H9 (cell line): ENCODE measurements around the gene FAM76B. TPM values are rescaled to one million over a fixed set of nuclear protein-coding genes. Genes with fewer than 3 reads are reported as not detected.

ENCODE experiments used
- DNase-seq: peaks from one replicate; pipeline ENCODE4 v3.0.0-alpha.2; 2017
- H2AFZ ChIP-seq: one replicate; pipeline ENCODE4 v1.6.1; 2013; ENCODE audit warnings: mild to moderate bottlenecking, low read length, control low read depth, moderate library complexity
- H2AK5ac ChIP-seq: 2 replicates; pipeline ENCODE4 v1.6.1; 2013; ENCODE audit warnings: low read length, control low read depth, mixed read lengths; ENCODE audit not compliant: insufficient read length
- H2BK120ac ChIP-seq: one replicate; pipeline ENCODE4 v1.6.1; 2013; ENCODE audit warnings: low read depth, mild to moderate bottlenecking, low read length, control low read depth, inconsistent platforms; ENCODE audit not compliant: poor library complexity, severe bottlenecking
- H2BK12ac ChIP-seq: 2 replicates; pipeline ENCODE4 v1.6.1; 2013; ENCODE audit warnings: low read length, control low read depth, mixed read lengths, low read depth; ENCODE audit not compliant: insufficient read length
- H2BK15ac ChIP-seq: 2 replicates; pipeline ENCODE4 v1.6.1; 2013; ENCODE audit warnings: low read depth, low read length, control low read depth
- H2BK20ac ChIP-seq: one replicate; pipeline ENCODE4 v1.6.1; 2013; ENCODE audit warnings: low read depth, mild to moderate bottlenecking, low read length, control low read depth, inconsistent platforms; ENCODE audit not compliant: poor library complexity, severe bottlenecking
- H2BK5ac ChIP-seq: 2 replicates; pipeline ENCODE4 v1.6.1; 2013; ENCODE audit warnings: low read length, control low read depth, mixed read lengths; ENCODE audit not compliant: insufficient read length
- H3K14ac ChIP-seq: 2 replicates; pipeline ENCODE4 v1.6.1; 2013; ENCODE audit warnings: low read length, control low read depth; ENCODE audit not compliant: insufficient read depth
- H3K18ac ChIP-seq: 2 replicates; pipeline ENCODE4 v1.6.1; 2013; ENCODE audit warnings: low read depth, mild to moderate bottlenecking, mixed read lengths, low read length, control low read depth; ENCODE audit not compliant: insufficient read length
- H3K23ac ChIP-seq: 2 replicates; pipeline ENCODE4 v1.6.1; 2013; ENCODE audit warnings: low read length, control low read depth, mixed read lengths, low read depth; ENCODE audit not compliant: insufficient read length
- H3K23me2 ChIP-seq: 2 replicates; pipeline ENCODE4 v1.6.1; 2013; ENCODE audit warnings: low read depth, mild to moderate bottlenecking, mixed read lengths, low read length, control low read depth; ENCODE audit not compliant: insufficient read length, poor library complexity, severe bottlenecking
- H3K27ac ChIP-seq: 2 replicates; pipeline ENCODE4 v1.5.1; 2013; ENCODE audit warnings: low read length, control low read depth, mixed read lengths, low read depth; ENCODE audit not compliant: insufficient read length
- H3K27me3 ChIP-seq: 2 replicates; pipeline ENCODE4 v1.6.1; 2013; ENCODE audit warnings: low read length, control low read depth, inconsistent platforms; ENCODE audit not compliant: insufficient read depth
- H3K4ac ChIP-seq: 2 replicates; pipeline ENCODE4 v1.6.1; 2013; ENCODE audit warnings: low read depth, mild to moderate bottlenecking, control low read depth, inconsistent platforms, low read length, moderate library complexity
- H3K4me1 ChIP-seq: 2 replicates; pipeline ENCODE4 v1.6.1; 2013; ENCODE audit warnings: low read length, control low read depth, inconsistent platforms; ENCODE audit not compliant: insufficient read depth
- H3K4me2 ChIP-seq: 2 replicates; pipeline ENCODE4 v1.6.1; 2013; ENCODE audit warnings: low read length, control low read depth, mixed read lengths; ENCODE audit not compliant: insufficient read length, insufficient read depth
- H3K56ac ChIP-seq: 2 replicates; pipeline ENCODE4 v1.6.1; 2013; ENCODE audit warnings: low read depth, mild to moderate bottlenecking, mixed read lengths, low read length, control low read depth; ENCODE audit not compliant: insufficient read length
- H3K79me1 ChIP-seq: 2 replicates; pipeline ENCODE4 v1.6.1; 2013; ENCODE audit warnings: low read depth, mild to moderate bottlenecking, moderate library complexity, low read length, control low read depth, inconsistent platforms; ENCODE audit not compliant: insufficient read depth, poor library complexity, severe bottlenecking
- H3K79me2 ChIP-seq: 2 replicates; pipeline ENCODE4 v1.6.1; 2013; ENCODE audit warnings: low read length, control low read depth, inconsistent platforms; ENCODE audit not compliant: insufficient read depth
- H3K9ac ChIP-seq: 2 replicates; pipeline ENCODE4 v1.6.1; 2013; ENCODE audit warnings: low read length, control low read depth, mixed read lengths; ENCODE audit not compliant: insufficient read length; ENCODE audit errors: extremely low read depth
- H3K9me3 ChIP-seq: one replicate; pipeline ENCODE4 v1.6.1; 2013; ENCODE audit warnings: low read depth, low read length, inconsistent platforms; ENCODE audit not compliant: control insufficient read depth
- H3T11ph ChIP-seq: one replicate; pipeline ENCODE4 v1.6.1; 2013; ENCODE audit warnings: mild to moderate bottlenecking, low read length, control low read depth, inconsistent platforms
- H4K20me1 ChIP-seq: one replicate; pipeline ENCODE4 v1.6.1; 2013; ENCODE audit not compliant: control insufficient read depth, insufficient read length, insufficient read depth
- H4K5ac ChIP-seq: 2 replicates; pipeline ENCODE4 v1.6.1; 2013; ENCODE audit warnings: low read depth, mild to moderate bottlenecking, mixed read lengths, low read length, control low read depth; ENCODE audit not compliant: insufficient read length
- H4K8ac ChIP-seq: replicated peaks from 2 replicates; pipeline ENCODE4 v1.6.1; 2013; ENCODE audit warnings: low read length, control low read depth, mixed read lengths, low read depth; ENCODE audit not compliant: insufficient read length
- H4K91ac ChIP-seq: 2 replicates; pipeline ENCODE4 v1.6.1; 2013; ENCODE audit warnings: low read depth, mild to moderate bottlenecking, moderate library complexity, mixed read lengths, low read length, control low read depth; ENCODE audit not compliant: insufficient read length
- H3K27ac Mint-ChIP-seq, 3 experiments: 2 replicates in 2 of 3; 3 replicates in 1 of 3; pipeline ENCODE4 v1.8.0; 2020 to 2021; ENCODE audit warnings: mixed read lengths in 3 of 3, mild to moderate bottlenecking in 1 of 3, moderate library complexity in 1 of 3
- H3K27me3 Mint-ChIP-seq: 2 replicates; pipeline ENCODE4 v1.8.0; 2021; ENCODE audit warnings: low read depth, mild to moderate bottlenecking, moderate library complexity, mixed read lengths
- H3K36me3 Mint-ChIP-seq, 3 experiments: 2 replicates in 2 of 3; 3 replicates in 1 of 3; pipeline ENCODE4 v1.8.0; 2020 to 2021; ENCODE audit warnings: low read depth in 3 of 3, mixed read lengths in 3 of 3; ENCODE audit not compliant: insufficient read depth in 1 of 3
- H3K4me1 Mint-ChIP-seq, 2 experiments: 2 replicates each; pipeline ENCODE4 v1.8.0; 2020; ENCODE audit warnings: mixed read lengths in 2 of 2
- H3K4me3 Mint-ChIP-seq, 2 experiments: 2 replicates in 1 of 2; 3 replicates in 1 of 2; pipeline ENCODE4 v1.8.0; 2020 to 2021; ENCODE audit warnings: mild to moderate bottlenecking in 2 of 2, mixed read lengths in 2 of 2, moderate library complexity in 1 of 2
- H3K9me3 Mint-ChIP-seq, 2 experiments: 2 replicates in 1 of 2; 3 replicates in 1 of 2; pipeline ENCODE4 v1.8.0; 2020; ENCODE audit warnings: mild to moderate bottlenecking in 2 of 2, mixed read lengths in 2 of 2, moderate library complexity in 1 of 2
- WGBS: extraction: QIAGEN DNeasy Blood & Tissue Kit; methylation state at CpG from one replicate; pipeline ENCODE4 v1.1.7; 2013; ENCODE audit warnings: missing lambda C conversion rate, low lambda C conversion rate, mixed read lengths; ENCODE audit not compliant: insufficient read length; ENCODE audit errors: extremely low coverage; 5-methylcytosine and 5-hydroxymethylcytosine counted together
- total RNA-seq: library from RNA; stranded (reverse); gene quantifications from 2 replicates; pipeline ENCODE4 v1.2.1, GENCODE V29; 2021
- TF ChIP-seq, protein P1 (sequence below): fragments of 200-600 bp; sonication (generic); conservative IDR thresholded peaks from 3 replicates; pipeline ENCODE4 v1.8.0; 2021; ENCODE audit warnings: antibody characterized with exemption, mild to moderate bottlenecking

The FAM76B gene
- total RNA-seq, 1 experiment from 2014 or later: 31.5 TPM

DNA sequence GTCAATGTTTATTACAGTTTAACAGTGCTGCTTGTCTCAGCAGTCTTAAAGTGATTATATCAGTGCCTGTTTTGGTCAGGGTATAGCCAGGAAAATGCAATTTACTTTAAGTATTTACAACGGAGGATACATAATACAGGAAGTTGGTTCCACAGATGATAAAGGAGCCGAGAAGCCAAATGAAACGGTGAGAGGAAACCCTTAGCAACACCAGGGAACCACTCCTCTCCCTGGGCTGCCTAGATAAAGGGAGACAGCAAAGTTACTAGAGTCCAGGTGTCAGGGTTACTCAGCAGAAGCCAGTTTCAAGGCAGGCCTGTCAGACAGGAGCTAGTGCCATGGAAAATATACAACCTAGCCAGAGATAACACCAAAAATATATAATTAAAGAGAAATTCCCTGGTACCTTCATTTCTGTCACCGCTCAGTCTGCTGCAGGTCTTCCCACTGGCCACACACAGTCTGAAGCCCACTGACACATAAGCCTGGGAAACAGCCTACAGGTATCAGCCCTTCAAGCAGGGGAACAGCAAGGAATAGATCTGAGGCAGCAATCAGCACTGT is 55.5 kb downstream of the FAM76B start:
- Histone ChIP-seq H3K14ac (no peak overlapping the region), H2BK5ac (no peak overlapping the region), H3K9ac (no peak overlapping the region), H3K4ac (no peak overlapping the region), H2BK20ac (no peak overlapping the region), H4K5ac (no peak overlapping the region), H3K27ac (no peak overlapping the region), H3K79me1 (no peaks in the 10 kb centered on the region), H4K91ac (no peak overlapping the region), H2AFZ (no peak overlapping the region), H2BK12ac (no peak overlapping the region), H2BK120ac (no peak overlapping the region), H4K8ac (no peak overlapping the region), H3K56ac (no peak overlapping the region), H2AK5ac (no peak overlapping the region), H3K9me3 (no peaks in the 10 kb centered on the region), H3K79me2 (no peaks in the 10 kb centered on the region), H3K23me2 (no peaks in the 10 kb centered on the region), H3K27me3 (no peaks in the 10 kb centered on the region), H3K4me1 (no peaks in the 10 kb centered on the region; the same call in 1 of the 2 replicates), H3T11ph (no peak overlapping the region), H3K23ac (no peak overlapping the region), H4K20me1 (no peaks in the 10 kb centered on the region), H2BK15ac (no peak overlapping the region), H3K4me2 (no peak overlapping the region), H3K18ac (no peak overlapping the region)
- Mint-ChIP-seq H3K36me3 (no peaks in the 10 kb centered on the region), H3K4me3 (no peak overlapping the region), H3K27ac (no peak overlapping the region), H3K27me3 (no peaks in the 10 kb centered on the region; the same call in 1 of the 2 replicates), H3K9me3 (no peaks in the 10 kb centered on the region), H3K4me1 (no peaks in the 10 kb centered on the region; a peak in 1 of 4 replicates)
- DNase-seq: no peak
- no CpG with 5 or more reads among the region's 4 CpGs for WGBS
- TF ChIP-seq, protein P1, sequence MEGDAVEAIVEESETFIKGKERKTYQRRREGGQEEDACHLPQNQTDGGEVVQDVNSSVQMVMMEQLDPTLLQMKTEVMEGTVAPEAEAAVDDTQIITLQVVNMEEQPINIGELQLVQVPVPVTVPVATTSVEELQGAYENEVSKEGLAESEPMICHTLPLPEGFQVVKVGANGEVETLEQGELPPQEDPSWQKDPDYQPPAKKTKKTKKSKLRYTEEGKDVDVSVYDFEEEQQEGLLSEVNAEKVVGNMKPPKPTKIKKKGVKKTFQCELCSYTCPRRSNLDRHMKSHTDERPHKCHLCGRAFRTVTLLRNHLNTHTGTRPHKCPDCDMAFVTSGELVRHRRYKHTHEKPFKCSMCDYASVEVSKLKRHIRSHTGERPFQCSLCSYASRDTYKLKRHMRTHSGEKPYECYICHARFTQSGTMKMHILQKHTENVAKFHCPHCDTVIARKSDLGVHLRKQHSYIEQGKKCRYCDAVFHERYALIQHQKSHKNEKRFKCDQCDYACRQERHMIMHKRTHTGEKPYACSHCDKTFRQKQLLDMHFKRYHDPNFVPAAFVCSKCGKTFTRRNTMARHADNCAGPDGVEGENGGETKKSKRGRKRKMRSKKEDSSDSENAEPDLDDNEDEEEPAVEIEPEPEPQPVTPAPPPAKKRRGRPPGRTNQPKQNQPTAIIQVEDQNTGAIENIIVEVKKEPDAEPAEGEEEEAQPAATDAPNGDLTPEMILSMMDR: no peak
